Stomach (tissue), 4 donors: Measurements from ENCODE around the gene AFMID.

ENCODE experiments used
- EP300 ChIP-seq: sonication (generic); formaldehyde crosslinking; IDR thresholded peaks from one replicate; pipeline ENCODE4 v1.6.1; 2017; ENCODE audit warnings: antibody characterized with exemption
- POLR2A ChIP-seq, 4 donors: fragments of 450-650 bp; IDR thresholded peaks; one replicate each; pipeline ENCODE4 v1.6.1; 2016; ENCODE audit warnings: antibody characterized with exemption in 4 of 4, control low read depth in 2 of 4, mild to moderate bottlenecking in 1 of 4, moderate library complexity in 1 of 4
- TF ChIP-seq, protein P1 (sequence below), 7 experiments: fragments of 450-650 bp in 4 of 7; fragments of 200-600 bp in 3 of 7; sonication (generic) in 3 of 7; IDR thresholded peaks; one replicate each; pipeline ENCODE4 v1.5.1; 2016 to 2019; ENCODE audit warnings: antibody characterized with exemption in 7 of 7, control low read depth in 2 of 7, mild to moderate bottlenecking in 1 of 7

DNA sequence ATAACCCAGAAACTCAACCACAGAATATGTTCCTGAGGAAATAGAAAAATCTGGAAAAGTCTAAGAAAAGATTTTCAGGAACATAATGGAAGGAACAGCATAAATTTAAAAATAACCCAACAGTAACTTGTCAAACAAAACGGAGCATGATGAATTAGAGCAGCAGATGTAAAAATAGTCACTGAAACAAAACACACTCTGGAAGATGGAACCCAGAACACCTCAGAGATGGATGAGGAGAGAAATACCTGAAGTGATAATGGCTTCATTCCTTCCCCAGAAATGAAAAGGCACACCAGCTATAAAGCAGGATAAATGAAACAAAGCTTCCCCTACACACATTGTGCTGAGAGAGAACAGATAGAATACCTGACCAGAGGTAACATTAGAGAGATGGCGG lies 6.7 kb upstream of the AFMID start:
- TF ChIP-seq, protein P1, sequence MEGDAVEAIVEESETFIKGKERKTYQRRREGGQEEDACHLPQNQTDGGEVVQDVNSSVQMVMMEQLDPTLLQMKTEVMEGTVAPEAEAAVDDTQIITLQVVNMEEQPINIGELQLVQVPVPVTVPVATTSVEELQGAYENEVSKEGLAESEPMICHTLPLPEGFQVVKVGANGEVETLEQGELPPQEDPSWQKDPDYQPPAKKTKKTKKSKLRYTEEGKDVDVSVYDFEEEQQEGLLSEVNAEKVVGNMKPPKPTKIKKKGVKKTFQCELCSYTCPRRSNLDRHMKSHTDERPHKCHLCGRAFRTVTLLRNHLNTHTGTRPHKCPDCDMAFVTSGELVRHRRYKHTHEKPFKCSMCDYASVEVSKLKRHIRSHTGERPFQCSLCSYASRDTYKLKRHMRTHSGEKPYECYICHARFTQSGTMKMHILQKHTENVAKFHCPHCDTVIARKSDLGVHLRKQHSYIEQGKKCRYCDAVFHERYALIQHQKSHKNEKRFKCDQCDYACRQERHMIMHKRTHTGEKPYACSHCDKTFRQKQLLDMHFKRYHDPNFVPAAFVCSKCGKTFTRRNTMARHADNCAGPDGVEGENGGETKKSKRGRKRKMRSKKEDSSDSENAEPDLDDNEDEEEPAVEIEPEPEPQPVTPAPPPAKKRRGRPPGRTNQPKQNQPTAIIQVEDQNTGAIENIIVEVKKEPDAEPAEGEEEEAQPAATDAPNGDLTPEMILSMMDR (IDR thresholded peaks at IDR 0.05), result no peak
- TF ChIP-seq POLR2A (IDR thresholded peaks at IDR 0.05) (no peak), EP300 (no peak)
